H9 (cell line): ENCODE data around the gene HS6ST2. TPM values are rescaled to one million over a fixed set of nuclear protein-coding genes. Genes with fewer than 3 reads are reported as not detected.

Experiments used
- DNase-seq: peaks from one replicate; pipeline ENCODE4 v3.0.0-alpha.2; 2017
- H2AFZ ChIP-seq: one replicate; pipeline ENCODE4 v1.6.1; 2013; ENCODE audit warnings: mild to moderate bottlenecking, low read length, control low read depth, moderate library complexity
- H2AK5ac ChIP-seq: 2 replicates; pipeline ENCODE4 v1.6.1; 2013; ENCODE audit warnings: low read length, control low read depth, mixed read lengths; ENCODE audit not compliant: insufficient read length
- H2BK120ac ChIP-seq: one replicate; pipeline ENCODE4 v1.6.1; 2013; ENCODE audit warnings: low read depth, mild to moderate bottlenecking, low read length, control low read depth, inconsistent platforms; ENCODE audit not compliant: poor library complexity, severe bottlenecking
- H2BK12ac ChIP-seq: 2 replicates; pipeline ENCODE4 v1.6.1; 2013; ENCODE audit warnings: low read length, control low read depth, mixed read lengths, low read depth; ENCODE audit not compliant: insufficient read length
- H2BK15ac ChIP-seq: 2 replicates; pipeline ENCODE4 v1.6.1; 2013; ENCODE audit warnings: low read depth, low read length, control low read depth
- H2BK20ac ChIP-seq: one replicate; pipeline ENCODE4 v1.6.1; 2013; ENCODE audit warnings: low read depth, mild to moderate bottlenecking, low read length, control low read depth, inconsistent platforms; ENCODE audit not compliant: poor library complexity, severe bottlenecking
- H2BK5ac ChIP-seq: 2 replicates; pipeline ENCODE4 v1.6.1; 2013; ENCODE audit warnings: low read length, control low read depth, mixed read lengths; ENCODE audit not compliant: insufficient read length
- H3K14ac ChIP-seq: 2 replicates; pipeline ENCODE4 v1.6.1; 2013; ENCODE audit warnings: low read length, control low read depth; ENCODE audit not compliant: insufficient read depth
- H3K18ac ChIP-seq: 2 replicates; pipeline ENCODE4 v1.6.1; 2013; ENCODE audit warnings: low read depth, mild to moderate bottlenecking, mixed read lengths, low read length, control low read depth; ENCODE audit not compliant: insufficient read length
- H3K23ac ChIP-seq: 2 replicates; pipeline ENCODE4 v1.6.1; 2013; ENCODE audit warnings: low read length, control low read depth, mixed read lengths, low read depth; ENCODE audit not compliant: insufficient read length
- H3K23me2 ChIP-seq: 2 replicates; pipeline ENCODE4 v1.6.1; 2013; ENCODE audit warnings: low read depth, mild to moderate bottlenecking, mixed read lengths, low read length, control low read depth; ENCODE audit not compliant: insufficient read length, poor library complexity, severe bottlenecking
- H3K27ac ChIP-seq: 2 replicates; pipeline ENCODE4 v1.5.1; 2013; ENCODE audit warnings: low read length, control low read depth, mixed read lengths, low read depth; ENCODE audit not compliant: insufficient read length
- H3K27me3 ChIP-seq: 2 replicates; pipeline ENCODE4 v1.6.1; 2013; ENCODE audit warnings: low read length, control low read depth, inconsistent platforms; ENCODE audit not compliant: insufficient read depth
- H3K4ac ChIP-seq: 2 replicates; pipeline ENCODE4 v1.6.1; 2013; ENCODE audit warnings: low read depth, mild to moderate bottlenecking, control low read depth, inconsistent platforms, low read length, moderate library complexity
- H3K4me1 ChIP-seq: 2 replicates; pipeline ENCODE4 v1.6.1; 2013; ENCODE audit warnings: low read length, control low read depth, inconsistent platforms; ENCODE audit not compliant: insufficient read depth
- H3K4me2 ChIP-seq: 2 replicates; pipeline ENCODE4 v1.6.1; 2013; ENCODE audit warnings: low read length, control low read depth, mixed read lengths; ENCODE audit not compliant: insufficient read length, insufficient read depth
- H3K56ac ChIP-seq: 2 replicates; pipeline ENCODE4 v1.6.1; 2013; ENCODE audit warnings: low read depth, mild to moderate bottlenecking, mixed read lengths, low read length, control low read depth; ENCODE audit not compliant: insufficient read length
- H3K79me1 ChIP-seq: 2 replicates; pipeline ENCODE4 v1.6.1; 2013; ENCODE audit warnings: low read depth, mild to moderate bottlenecking, moderate library complexity, low read length, control low read depth, inconsistent platforms; ENCODE audit not compliant: insufficient read depth, poor library complexity, severe bottlenecking
- H3K79me2 ChIP-seq: 2 replicates; pipeline ENCODE4 v1.6.1; 2013; ENCODE audit warnings: low read length, control low read depth, inconsistent platforms; ENCODE audit not compliant: insufficient read depth
- H3K9ac ChIP-seq: 2 replicates; pipeline ENCODE4 v1.6.1; 2013; ENCODE audit warnings: low read length, control low read depth, mixed read lengths; ENCODE audit not compliant: insufficient read length; ENCODE audit errors: extremely low read depth
- H3K9me3 ChIP-seq: one replicate; pipeline ENCODE4 v1.6.1; 2013; ENCODE audit warnings: low read depth, low read length, inconsistent platforms; ENCODE audit not compliant: control insufficient read depth
- H3T11ph ChIP-seq: one replicate; pipeline ENCODE4 v1.6.1; 2013; ENCODE audit warnings: mild to moderate bottlenecking, low read length, control low read depth, inconsistent platforms
- H4K20me1 ChIP-seq: one replicate; pipeline ENCODE4 v1.6.1; 2013; ENCODE audit not compliant: control insufficient read depth, insufficient read length, insufficient read depth
- H4K5ac ChIP-seq: 2 replicates; pipeline ENCODE4 v1.6.1; 2013; ENCODE audit warnings: low read depth, mild to moderate bottlenecking, mixed read lengths, low read length, control low read depth; ENCODE audit not compliant: insufficient read length
- H4K8ac ChIP-seq: replicated peaks from 2 replicates; pipeline ENCODE4 v1.6.1; 2013; ENCODE audit warnings: low read length, control low read depth, mixed read lengths, low read depth; ENCODE audit not compliant: insufficient read length
- H4K91ac ChIP-seq: 2 replicates; pipeline ENCODE4 v1.6.1; 2013; ENCODE audit warnings: low read depth, mild to moderate bottlenecking, moderate library complexity, mixed read lengths, low read length, control low read depth; ENCODE audit not compliant: insufficient read length
- H3K27ac Mint-ChIP-seq, 3 experiments: 2 replicates in 2 of 3; 3 replicates in 1 of 3; pipeline ENCODE4 v1.8.0; 2020 to 2021; ENCODE audit warnings: mixed read lengths in 3 of 3, mild to moderate bottlenecking in 1 of 3, moderate library complexity in 1 of 3
- H3K27me3 Mint-ChIP-seq: 2 replicates; pipeline ENCODE4 v1.8.0; 2021; ENCODE audit warnings: low read depth, mild to moderate bottlenecking, moderate library complexity, mixed read lengths
- H3K36me3 Mint-ChIP-seq, 3 experiments: 2 replicates in 2 of 3; 3 replicates in 1 of 3; pipeline ENCODE4 v1.8.0; 2020 to 2021; ENCODE audit warnings: low read depth in 3 of 3, mixed read lengths in 3 of 3; ENCODE audit not compliant: insufficient read depth in 1 of 3
- H3K4me1 Mint-ChIP-seq, 2 experiments: 2 replicates each; pipeline ENCODE4 v1.8.0; 2020; ENCODE audit warnings: mixed read lengths in 2 of 2
- H3K4me3 Mint-ChIP-seq, 2 experiments: 2 replicates in 1 of 2; 3 replicates in 1 of 2; pipeline ENCODE4 v1.8.0; 2020 to 2021; ENCODE audit warnings: mild to moderate bottlenecking in 2 of 2, mixed read lengths in 2 of 2, moderate library complexity in 1 of 2
- H3K9me3 Mint-ChIP-seq, 2 experiments: 2 replicates in 1 of 2; 3 replicates in 1 of 2; pipeline ENCODE4 v1.8.0; 2020; ENCODE audit warnings: mild to moderate bottlenecking in 2 of 2, mixed read lengths in 2 of 2, moderate library complexity in 1 of 2
- WGBS: extraction: QIAGEN DNeasy Blood & Tissue Kit; methylation state at CpG from one replicate; pipeline ENCODE4 v1.1.7; 2013; ENCODE audit warnings: missing lambda C conversion rate, low lambda C conversion rate, mixed read lengths; ENCODE audit not compliant: insufficient read length; ENCODE audit errors: extremely low coverage; 5-methylcytosine and 5-hydroxymethylcytosine counted together
- total RNA-seq: library from RNA; stranded (reverse); gene quantifications from 2 replicates; pipeline ENCODE4 v1.2.1, GENCODE V29; 2021
- TF ChIP-seq, protein P1 (sequence below): fragments of 200-600 bp; sonication (generic); conservative IDR thresholded peaks from 3 replicates; pipeline ENCODE4 v1.8.0; 2021; ENCODE audit warnings: antibody characterized with exemption, mild to moderate bottlenecking

Gene HS6ST2
- total RNA-seq, 1 experiment from 2014 or later = 4.8 TPM

DNA sequence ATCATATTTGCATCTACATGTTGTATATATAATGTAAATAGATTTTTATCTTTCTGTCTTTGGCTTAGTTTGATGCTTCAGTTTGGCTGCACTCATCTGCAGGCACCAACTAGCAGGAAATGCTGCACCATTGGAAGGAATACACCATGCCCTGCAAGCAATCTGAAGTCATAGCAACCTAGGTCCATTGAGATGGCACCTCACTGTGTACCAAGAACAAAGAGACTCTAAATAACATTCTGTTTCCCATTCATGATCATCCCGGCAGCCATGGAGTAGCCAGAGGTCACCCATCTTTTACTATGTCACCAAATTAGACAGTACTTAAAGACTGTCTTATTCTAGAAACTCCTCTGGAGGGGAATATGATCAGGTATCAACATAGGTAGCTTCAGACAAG lies 40.8 kb upstream of the HS6ST2 start:
- no peak overlapping the region for H3K9ac ChIP-seq
- no peak overlapping the region for H3T11ph ChIP-seq
- no peak overlapping the region for H2BK20ac ChIP-seq
- H3K9me3 Mint-ChIP-seq = no peaks in the 10 kb centered on the region
- H3K27ac Mint-ChIP-seq = no peak overlapping the region
- no CpG with 5 or more reads among the region's 1 CpG for WGBS
- H3K4me1 Mint-ChIP-seq = peaks cover 0 to 10% of the 10 kb centered on the region in 2 experiments; a peak in 3 of 4 replicates
- H2BK12ac ChIP-seq = no peak overlapping the region
- no peaks in the 10 kb centered on the region for H3K27me3 ChIP-seq
- no peak overlapping the region for H3K4ac ChIP-seq
- H3K14ac ChIP-seq = no peak overlapping the region
- no peak overlapping the region for H3K23ac ChIP-seq
- H3K79me2 ChIP-seq = no peaks in the 10 kb centered on the region
- H3K9me3 ChIP-seq = no peaks in the 10 kb centered on the region
- H4K91ac ChIP-seq = no peak overlapping the region
- no peak overlapping the region for H4K8ac ChIP-seq
- H2AFZ ChIP-seq = no peak overlapping the region
- H2AK5ac ChIP-seq = no peak overlapping the region
- H3K56ac ChIP-seq = no peak overlapping the region
- H2BK15ac ChIP-seq = no peak overlapping the region
- H3K27me3 Mint-ChIP-seq = no peaks in the 10 kb centered on the region; the same call in 1 of the 2 replicates
- no peaks in the 10 kb centered on the region for H3K79me1 ChIP-seq
- H2BK5ac ChIP-seq = no peak overlapping the region
- no peaks in the 10 kb centered on the region for H3K4me1 ChIP-seq
- H3K4me2 ChIP-seq = no peak overlapping the region
- no peak overlapping the region for H4K5ac ChIP-seq
- TF ChIP-seq, protein P1, sequence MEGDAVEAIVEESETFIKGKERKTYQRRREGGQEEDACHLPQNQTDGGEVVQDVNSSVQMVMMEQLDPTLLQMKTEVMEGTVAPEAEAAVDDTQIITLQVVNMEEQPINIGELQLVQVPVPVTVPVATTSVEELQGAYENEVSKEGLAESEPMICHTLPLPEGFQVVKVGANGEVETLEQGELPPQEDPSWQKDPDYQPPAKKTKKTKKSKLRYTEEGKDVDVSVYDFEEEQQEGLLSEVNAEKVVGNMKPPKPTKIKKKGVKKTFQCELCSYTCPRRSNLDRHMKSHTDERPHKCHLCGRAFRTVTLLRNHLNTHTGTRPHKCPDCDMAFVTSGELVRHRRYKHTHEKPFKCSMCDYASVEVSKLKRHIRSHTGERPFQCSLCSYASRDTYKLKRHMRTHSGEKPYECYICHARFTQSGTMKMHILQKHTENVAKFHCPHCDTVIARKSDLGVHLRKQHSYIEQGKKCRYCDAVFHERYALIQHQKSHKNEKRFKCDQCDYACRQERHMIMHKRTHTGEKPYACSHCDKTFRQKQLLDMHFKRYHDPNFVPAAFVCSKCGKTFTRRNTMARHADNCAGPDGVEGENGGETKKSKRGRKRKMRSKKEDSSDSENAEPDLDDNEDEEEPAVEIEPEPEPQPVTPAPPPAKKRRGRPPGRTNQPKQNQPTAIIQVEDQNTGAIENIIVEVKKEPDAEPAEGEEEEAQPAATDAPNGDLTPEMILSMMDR = no peak
- H3K18ac ChIP-seq = no peak overlapping the region
- DNase-seq = no peak
- no peaks in the 10 kb centered on the region for H4K20me1 ChIP-seq
- H3K23me2 ChIP-seq = no peaks in the 10 kb centered on the region
- H3K36me3 Mint-ChIP-seq = no peaks in the 10 kb centered on the region
- H3K4me3 Mint-ChIP-seq = no peak overlapping the region
- H3K27ac ChIP-seq = no peak overlapping the region
- no peak overlapping the region for H2BK120ac ChIP-seq
